HTR-8/SVneo (cell line): ENCODE data around the gene FAM186B.
"Not testable (repeated sequence)": the region's sequence is repeated elsewhere in the genome, so short reads cannot be mapped to it uniquely, and the experiment has no call there.

ENCODE experiments used
- DNase-seq: peaks from one replicate; pipeline ENCODE4 v3.0.0; 2011; ENCODE audit warnings: low spot score, mixed read lengths; ENCODE audit not compliant: insufficient read length
- FAIRE-seq: peaks from 2 replicates; lab custom pipeline; 2011; peaks lifted over from hg19 to GRCh38; lab: Jason Lieb, UNC

The FAM186B gene

GRCh38 chr12:49616533-49617219 lies 11.2 kb upstream of the FAM186B start:
- FAIRE-seq = no peak
- no peak for DNase-seq

- FAIRE-seq (no peak), DNase-seq (no peak)
These were observed 10.3 kb upstream of the FAM186B start for GRCh38 chr12:49615725-49616124.

DNA sequence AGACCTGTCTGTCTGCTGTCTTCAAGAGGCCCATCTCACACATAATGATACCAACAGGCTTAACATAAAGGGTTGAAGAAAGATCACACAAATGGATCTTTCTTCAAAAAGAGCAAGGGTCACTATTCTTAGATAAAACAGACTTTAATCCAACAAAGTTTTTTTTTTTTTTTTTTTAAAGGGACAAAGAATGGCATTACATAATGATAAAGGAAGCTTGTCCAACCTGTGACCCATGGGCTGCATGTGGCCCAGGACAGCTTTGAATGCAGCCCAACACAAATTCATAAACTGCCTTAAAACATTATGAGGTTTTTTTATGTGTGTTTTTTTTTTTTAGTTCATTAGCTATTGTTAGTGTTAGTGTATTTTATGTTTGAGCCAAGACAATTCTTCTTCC lies 6.8 kb upstream of the FAM186B start:
- FAIRE-seq (no peak), DNase-seq (no peak)

GRCh38 chr12:49610785-49611184 lies 5.3 kb upstream of the FAM186B start:
- FAIRE-seq = not testable (repeated sequence)

GRCh38 chr12:49609875-49610154 lies 4.4 kb upstream of the FAM186B start:
- no peak for DNase-seq
- no peak for FAIRE-seq

More at GRCh38 chr12:49610785-49611184, 5.3 kb upstream of the FAM186B start:
- DNase-seq = not testable (repeated sequence)

GRCh38 chr12:49609059-49609874 lies 3.8 kb upstream of the FAM186B start:
- FAIRE-seq (peak; percentile 74), DNase-seq (no peak)

DNA sequence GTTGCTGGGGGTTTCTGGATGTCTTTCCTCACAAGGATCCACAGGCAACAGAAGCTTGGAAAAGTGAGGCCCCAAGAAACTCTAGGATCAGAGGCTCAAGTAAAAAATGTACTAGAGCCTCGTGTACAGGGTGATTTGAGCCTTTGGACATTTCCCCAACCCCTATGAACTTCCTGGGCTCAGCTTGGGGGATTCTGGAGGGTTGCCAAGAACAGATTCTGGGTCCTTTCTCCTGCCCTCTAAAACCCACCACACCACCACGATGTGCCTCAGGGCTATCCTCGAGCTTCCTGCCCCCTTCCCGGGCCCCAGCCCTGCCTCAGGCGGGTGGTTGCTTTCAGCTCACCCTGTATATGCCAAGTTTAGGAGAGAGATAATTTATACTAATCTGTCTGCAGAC lies 583 bp downstream of the FAM186B start:
- DNase-seq (no peak), FAIRE-seq (no peak)

- no peak for DNase-seq
- no peak for FAIRE-seq
These were observed 1.7 kb downstream of the FAM186B start for GRCh38 chr12:49603721-49604120.

DNA sequence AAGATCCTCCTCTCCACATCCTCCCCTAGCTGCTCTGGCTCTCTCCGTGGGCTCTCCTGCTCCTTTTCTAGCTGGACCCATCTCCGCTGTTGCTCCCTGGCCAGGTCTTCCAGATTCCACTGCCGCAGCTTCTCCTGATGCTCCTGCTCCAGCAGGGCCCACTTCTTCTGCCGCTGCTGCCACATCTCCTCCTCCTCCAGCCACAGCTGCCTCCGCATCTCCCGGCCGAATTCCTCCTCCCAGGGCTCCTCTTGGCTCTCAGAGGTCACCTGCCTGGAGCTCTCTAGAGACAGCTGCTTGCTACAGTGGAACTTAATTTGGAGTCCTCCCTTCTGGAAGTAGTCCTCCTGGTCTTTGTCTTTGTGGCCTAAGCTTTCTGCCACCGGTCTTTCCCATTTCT lies 5.5 kb downstream of the FAM186B start:
- DNase-seq (no peak), FAIRE-seq (no peak)

GRCh38 chr12:49598527-49598926 lies 6.9 kb downstream of the FAM186B start:
- FAIRE-seq (no peak), DNase-seq (no peak)

GRCh38 chr12:49588721-49589516 lies 16.5 kb downstream of the FAM186B start:
- DNase-seq (no peak), FAIRE-seq (no peak)

DNA sequence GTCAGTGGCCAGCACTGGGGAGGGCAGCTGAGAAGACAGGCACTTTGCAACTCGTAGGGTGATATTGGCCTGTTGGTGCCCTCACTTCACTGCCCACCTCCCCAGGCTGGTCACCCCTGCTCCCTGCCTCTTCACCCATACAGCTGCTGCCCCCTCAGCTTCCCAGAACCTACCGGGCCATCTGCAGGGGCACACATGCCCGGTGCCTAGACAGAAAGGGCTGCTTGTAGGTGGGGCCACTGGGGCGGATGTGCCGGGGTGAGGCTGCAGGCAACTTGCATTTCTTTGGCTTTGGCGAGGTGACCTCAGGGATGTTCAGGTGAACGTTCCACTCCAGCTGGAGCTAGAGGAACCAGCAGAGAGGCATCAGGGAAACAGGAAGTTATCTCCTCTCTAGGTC lies 17.2 kb downstream of the FAM186B start:
- FAIRE-seq (no peak), DNase-seq (no peak)

DNA sequence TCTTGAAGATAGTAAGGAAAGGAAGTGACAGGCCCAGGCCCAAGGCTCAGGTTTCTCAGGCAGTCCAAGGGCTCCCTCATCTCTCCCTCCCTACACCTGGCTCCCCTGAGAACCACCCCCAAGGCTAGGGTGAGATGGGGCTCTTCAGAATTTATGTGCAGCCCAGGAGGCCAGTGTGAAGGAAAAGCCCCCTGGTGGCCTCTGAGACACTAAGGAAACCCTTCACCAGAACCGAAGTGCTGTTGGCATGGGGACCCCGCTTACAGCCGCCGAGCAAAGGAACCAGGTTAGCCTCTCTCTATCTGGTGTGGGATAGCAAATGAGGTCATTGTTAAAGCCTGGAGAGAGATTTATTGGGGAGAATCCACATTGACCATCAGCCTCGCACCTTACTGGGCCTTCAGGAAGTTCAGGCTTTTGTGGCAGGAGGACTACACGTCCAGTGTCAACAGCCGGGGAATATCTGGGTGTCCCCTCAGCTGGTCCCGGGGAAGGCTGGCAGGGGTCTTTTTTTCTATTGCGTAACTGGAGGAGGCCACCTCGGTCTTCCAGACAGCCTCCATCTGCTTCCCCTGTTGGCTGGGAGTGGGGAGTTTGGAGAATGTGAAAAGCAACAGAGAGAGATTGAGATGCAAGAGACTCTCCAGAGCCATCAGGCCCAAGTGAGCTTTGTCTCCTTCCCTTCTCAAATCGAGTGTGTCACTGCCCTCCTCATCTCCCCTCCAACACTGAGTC lies 18.1 kb downstream of the FAM186B start:
- FAIRE-seq = no peak
- no peak for DNase-seq

DNA sequence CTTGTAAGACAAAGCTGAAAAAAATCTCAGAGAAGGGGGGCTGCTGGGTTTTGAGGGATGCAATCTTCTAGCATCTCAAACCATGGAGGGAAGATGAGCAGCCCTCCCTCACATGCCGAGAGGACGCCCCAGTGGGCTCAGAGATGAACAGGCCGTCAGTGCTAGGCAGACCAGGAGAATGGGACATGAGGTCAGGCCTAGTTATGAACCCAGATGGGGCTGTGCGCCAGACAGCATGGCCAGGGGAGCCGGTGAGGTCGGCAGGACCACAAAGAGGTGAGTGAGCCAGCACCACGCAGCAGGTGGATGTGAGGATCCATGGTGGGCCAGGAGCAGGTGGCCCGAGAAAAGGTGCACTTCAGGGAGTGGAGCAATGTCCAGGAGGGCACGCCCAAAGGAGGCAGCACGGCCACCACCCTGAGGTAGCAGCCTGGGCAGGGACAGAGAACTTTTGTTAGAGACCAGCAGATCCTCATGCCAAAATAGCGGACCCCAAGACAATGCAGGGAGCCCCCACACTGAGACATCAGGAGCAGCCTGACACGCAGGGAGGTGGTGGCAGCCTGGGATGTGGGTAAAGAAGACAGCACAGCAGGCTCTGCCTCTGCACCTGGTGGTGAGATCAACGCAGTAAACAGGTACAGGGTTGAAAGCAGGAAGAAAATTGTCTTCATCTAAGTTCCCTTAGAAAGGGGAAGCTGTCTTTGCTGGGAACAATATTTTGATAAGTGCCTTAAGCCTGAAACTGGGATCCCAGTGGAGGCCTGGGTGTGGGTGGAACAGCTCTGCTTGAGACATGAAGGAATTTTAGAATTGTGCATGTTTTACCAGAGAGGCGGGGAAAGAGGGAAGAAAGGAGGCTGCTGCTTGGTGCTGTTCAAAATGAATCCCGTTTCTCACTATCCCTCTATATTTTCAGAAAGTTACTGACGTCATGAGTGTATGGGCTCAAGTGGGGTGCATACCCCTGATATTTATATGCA lies 19.7 kb downstream of the FAM186B start:
- DNase-seq (no peak), FAIRE-seq (no peak)

- DNase-seq = no peak
- no peak for FAIRE-seq
These were observed 20.8 kb downstream of the FAM186B start for GRCh38 chr12:49584591-49584990.

DNA sequence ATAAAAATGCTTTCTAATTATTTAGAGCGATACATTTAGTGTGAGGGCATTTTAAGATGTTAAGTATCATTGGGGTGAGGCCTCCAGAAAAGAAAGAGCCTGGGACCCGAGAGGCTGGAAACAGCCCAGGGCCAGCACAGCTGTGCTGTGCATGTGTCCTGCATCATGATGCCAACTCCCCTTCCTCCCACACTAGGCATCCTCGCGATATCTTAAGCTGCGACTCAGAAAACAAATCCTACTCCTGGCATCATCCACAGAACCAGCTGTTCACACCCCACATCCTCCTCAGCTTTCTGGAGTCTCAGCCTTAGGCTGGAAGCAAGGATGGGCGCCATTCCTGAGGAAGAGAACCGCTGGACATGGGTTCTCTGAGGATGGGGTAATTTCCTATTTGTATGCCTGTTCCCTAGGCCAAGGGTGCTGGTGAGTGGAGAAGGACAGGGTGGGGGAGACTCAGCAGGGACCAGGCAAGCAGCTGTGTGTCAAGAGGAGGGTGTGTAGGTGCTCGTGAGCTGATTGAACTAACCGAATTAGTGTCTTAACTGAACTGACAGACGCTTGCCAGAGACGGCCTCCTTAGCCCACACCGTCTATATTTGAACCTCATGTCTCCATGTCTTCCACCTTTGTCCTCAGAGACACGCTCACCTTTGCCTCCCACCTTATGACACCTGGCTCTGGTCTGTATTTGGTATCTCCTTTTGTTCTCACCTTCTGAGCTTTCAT lies 21.9 kb downstream of the FAM186B start:
- DNase-seq (no peak), FAIRE-seq (no peak)

- no peak for DNase-seq
- no peak for FAIRE-seq
These were observed 22.6 kb downstream of the FAM186B start for GRCh38 chr12:49582850-49583249.

DNA sequence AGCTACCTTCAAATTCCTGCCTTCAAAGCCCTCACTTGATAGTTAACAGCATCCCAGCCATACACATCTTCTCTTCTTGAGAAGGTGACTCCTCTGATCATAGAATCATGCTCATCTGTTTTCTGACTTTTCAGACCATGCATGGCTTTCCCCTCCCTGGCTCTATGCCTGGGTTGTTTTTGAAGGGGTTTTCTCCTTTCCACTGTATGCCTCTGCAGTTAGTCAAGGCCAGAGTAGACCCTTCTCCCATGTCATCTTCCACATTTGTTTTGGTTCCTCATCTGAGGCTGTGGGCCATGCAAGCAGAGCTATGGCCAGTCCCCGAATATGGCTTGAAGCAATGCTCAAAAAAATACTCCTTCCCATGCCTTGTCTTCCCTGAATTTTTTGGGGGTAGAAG lies 23.2 kb downstream of the FAM186B start:
- no peak for FAIRE-seq
- no peak for DNase-seq
